ENCODE results near the gene SPI1. TPM values are rescaled to one million over a fixed set of nuclear protein-coding genes. Genes with fewer than 3 reads are reported as not detected.

Gene SPI1
- total and polyA plus RNA-seq, 2 donors (not counting 1 experiment from before 2014, with no cell fraction given), result 98.3 to 119 TPM

DNA sequence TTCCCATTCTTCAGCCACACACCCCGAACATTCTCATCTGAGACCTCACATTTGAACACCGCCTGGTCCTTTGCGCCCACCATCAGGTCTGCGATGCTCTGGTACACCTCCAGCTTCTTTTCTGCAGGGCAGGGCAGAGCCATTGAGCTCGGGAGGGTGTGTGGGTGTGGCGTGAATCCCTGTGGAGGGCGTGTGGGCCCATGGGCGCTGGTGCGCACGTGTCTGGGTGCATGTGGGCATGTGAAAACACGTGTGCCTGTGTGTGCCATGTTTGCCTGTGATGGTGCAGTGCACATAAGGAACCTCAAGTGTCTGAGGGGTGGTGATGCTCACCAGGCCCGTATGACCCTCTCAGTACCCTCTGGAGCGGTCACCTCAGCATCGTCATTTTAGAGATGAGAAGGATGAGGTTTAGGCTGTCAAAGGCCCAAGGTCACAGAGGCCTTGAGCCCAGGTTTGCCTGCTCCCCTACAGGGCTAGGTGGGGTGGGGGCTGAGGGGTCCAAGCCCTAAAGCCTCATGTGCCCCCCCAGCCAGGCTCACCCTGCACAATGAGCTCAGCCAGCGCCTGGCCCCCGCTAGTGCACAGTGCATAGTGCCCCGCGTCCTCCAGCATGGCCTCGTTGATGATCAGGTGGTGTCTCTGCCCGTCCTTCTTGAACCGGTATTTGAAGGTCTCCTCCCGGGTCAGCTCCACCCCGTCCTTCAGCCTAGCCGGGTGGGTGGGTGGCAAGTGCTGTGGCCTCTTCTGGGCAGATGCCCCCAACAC lies 36.1 kb downstream of the SPI1 start:
- Histone ChIP-seq H4K20me1 (ENCODE audit: control insufficient read depth, insufficient read depth, low read length, poor library complexity, severe bottlenecking) (no peaks in the 10 kb centered on the region), H3K27ac (ENCODE audit: low read length in 2 of 2) (no peak overlapping the region), H3K4me2 (replicated peaks; ENCODE audit: low read depth, low read length, poor library complexity, severe bottlenecking) (no peak overlapping the region), H3K4me3 (ENCODE audit: control extremely low read depth in 1 of 5, extremely low read depth in 1 of 5, insufficient read depth in 1 of 5, low read depth in 2 of 5, low read length in 4 of 5) (no peak overlapping the region), H3K4me1 (ENCODE audit: control insufficient read depth in 2 of 2, insufficient read depth in 2 of 2, low read length in 2 of 2) (no peaks in the 10 kb centered on the region), H2AFZ (ENCODE audit: insufficient read depth, low read depth, low read length, poor library complexity, severe bottlenecking) (no peak overlapping the region), H3K79me2 (ENCODE audit: control insufficient read depth, insufficient read depth, low read length) (no peaks in the 10 kb centered on the region), H3K36me3 (replicated peaks in 1 of 2; ENCODE audit: control extremely low read depth in 1 of 2, control insufficient read depth in 1 of 2, extremely low read depth in 1 of 2, insufficient read depth in 2 of 2, low read length in 1 of 2) (no peaks in the 10 kb centered on the region), H3K9me3 (ENCODE audit: control extremely low read depth in 1 of 3, control insufficient read depth in 2 of 3, insufficient read depth in 1 of 3, low read length in 2 of 3) (no peaks in the 10 kb centered on the region), H3K9ac (ENCODE audit: low read length) (no peak overlapping the region), H3K27me3 (replicated peaks in 1 of 4; ENCODE audit: control extremely low read depth in 1 of 4, control insufficient read depth in 3 of 4, insufficient read depth in 4 of 4, low read length in 3 of 4) (no peaks in the 10 kb centered on the region)
- DNase-seq, result no peak
- 93% methylated on average over 21 of the region's 24 CpGs for WGBS (ENCODE audit: insufficient coverage)
- ATAC-seq (ENCODE audit: low read depth), result no peak
- Mint-ChIP-seq H3K27me3 (no peaks in the 10 kb centered on the region), H3K27ac (no peak overlapping the region), H3K4me3 (no peak overlapping the region), H3K9me3 (ENCODE audit: insufficient read depth) (no peaks in the 10 kb centered on the region), H3K4me1 (no peaks in the 10 kb centered on the region)
- TF ChIP-seq EZH2 (IDR thresholded peaks at IDR 0.05; ENCODE audit: borderline replicate concordance, insufficient read depth, low read depth, low read length, poor library complexity, severe bottlenecking), result no peak
- TF ChIP-seq, protein P1, sequence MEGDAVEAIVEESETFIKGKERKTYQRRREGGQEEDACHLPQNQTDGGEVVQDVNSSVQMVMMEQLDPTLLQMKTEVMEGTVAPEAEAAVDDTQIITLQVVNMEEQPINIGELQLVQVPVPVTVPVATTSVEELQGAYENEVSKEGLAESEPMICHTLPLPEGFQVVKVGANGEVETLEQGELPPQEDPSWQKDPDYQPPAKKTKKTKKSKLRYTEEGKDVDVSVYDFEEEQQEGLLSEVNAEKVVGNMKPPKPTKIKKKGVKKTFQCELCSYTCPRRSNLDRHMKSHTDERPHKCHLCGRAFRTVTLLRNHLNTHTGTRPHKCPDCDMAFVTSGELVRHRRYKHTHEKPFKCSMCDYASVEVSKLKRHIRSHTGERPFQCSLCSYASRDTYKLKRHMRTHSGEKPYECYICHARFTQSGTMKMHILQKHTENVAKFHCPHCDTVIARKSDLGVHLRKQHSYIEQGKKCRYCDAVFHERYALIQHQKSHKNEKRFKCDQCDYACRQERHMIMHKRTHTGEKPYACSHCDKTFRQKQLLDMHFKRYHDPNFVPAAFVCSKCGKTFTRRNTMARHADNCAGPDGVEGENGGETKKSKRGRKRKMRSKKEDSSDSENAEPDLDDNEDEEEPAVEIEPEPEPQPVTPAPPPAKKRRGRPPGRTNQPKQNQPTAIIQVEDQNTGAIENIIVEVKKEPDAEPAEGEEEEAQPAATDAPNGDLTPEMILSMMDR (IDR thresholded peaks at IDR 0.05), result no peak
- ChIA-PET CTCF (no interaction called here), POLR2A (no interaction called here)
- intact Hi-C loops (cut with micrococcal nuclease), result no loop called here

DNA sequence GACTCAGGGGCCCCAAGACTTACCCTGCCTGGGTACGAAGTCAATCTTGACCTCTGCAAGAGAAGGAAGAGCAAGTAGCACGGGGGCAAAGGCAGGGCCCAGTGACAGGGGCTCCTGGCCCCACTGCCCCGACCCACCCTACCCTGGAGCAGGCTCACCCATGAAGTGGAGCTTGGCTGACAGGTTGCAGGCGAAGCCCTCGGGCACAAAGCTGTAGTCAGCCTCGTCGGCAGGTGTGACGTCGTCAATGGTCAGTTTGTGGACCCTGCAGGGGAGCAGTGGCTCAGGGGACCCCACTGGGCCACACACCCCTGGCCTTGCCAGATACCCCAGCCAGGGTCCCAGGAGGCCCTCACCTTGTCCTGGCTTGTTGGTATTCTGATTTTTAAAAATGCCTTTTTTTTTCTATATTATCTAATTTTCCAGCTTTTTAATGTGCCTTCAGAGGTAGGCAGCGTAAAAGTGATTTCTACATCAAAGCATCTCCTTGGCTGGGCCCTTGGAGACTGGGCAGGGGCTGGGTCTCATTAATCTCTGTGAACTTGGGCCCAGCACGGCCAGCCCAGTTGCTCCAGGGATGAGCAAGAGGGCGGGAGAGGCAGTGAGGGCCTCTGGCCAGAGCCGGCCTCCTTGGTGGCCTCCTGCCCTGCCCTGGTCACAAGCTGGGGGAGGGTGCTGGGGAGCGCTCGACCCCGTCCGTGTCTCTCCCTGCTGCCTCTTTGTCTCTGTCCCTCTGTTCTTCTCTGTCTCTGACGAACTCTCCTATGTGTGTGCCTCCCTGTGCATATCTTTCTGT lies 37.2 kb downstream of the SPI1 start:
- H2AFZ ChIP-seq (ENCODE audit: insufficient read depth, low read depth, low read length, poor library complexity, severe bottlenecking), result no peak overlapping the region
- H4K20me1 ChIP-seq (ENCODE audit: control insufficient read depth, insufficient read depth, low read length, poor library complexity, severe bottlenecking), result no peaks in the 10 kb centered on the region
- CTCF ChIA-PET, result interaction anchor here (0.8 kb wide), 1 partner anchor 10 kb away, joined by 3 read pairs; no protein-coding TSS in a partner anchor

More for the DNA sequence above, 37.2 kb downstream of the SPI1 start:
- no peaks in the 10 kb centered on the region for H3K36me3 ChIP-seq (replicated peaks in 1 of 2; ENCODE audit: control extremely low read depth in 1 of 2, control insufficient read depth in 1 of 2, extremely low read depth in 1 of 2, insufficient read depth in 2 of 2, low read length in 1 of 2)
- H3K79me2 ChIP-seq (ENCODE audit: control insufficient read depth, insufficient read depth, low read length), result no peaks in the 10 kb centered on the region
- no peak overlapping the region for H3K4me3 ChIP-seq (ENCODE audit: control extremely low read depth in 1 of 5, extremely low read depth in 1 of 5, insufficient read depth in 1 of 5, low read depth in 2 of 5, low read length in 4 of 5)
- H3K4me2 ChIP-seq (replicated peaks; ENCODE audit: low read depth, low read length, poor library complexity, severe bottlenecking), result no peak overlapping the region
- Mint-ChIP-seq H3K4me1 (no peaks in the 10 kb centered on the region), H3K27ac (no peak overlapping the region), H3K9me3 (ENCODE audit: insufficient read depth) (no peaks in the 10 kb centered on the region), H3K27me3 (no peaks in the 10 kb centered on the region), H3K4me3 (no peak overlapping the region)
- no peaks in the 10 kb centered on the region for H3K4me1 ChIP-seq (ENCODE audit: control insufficient read depth in 2 of 2, insufficient read depth in 2 of 2, low read length in 2 of 2)
- no peak overlapping the region for H3K27ac ChIP-seq (ENCODE audit: low read length in 2 of 2)
- POLR2A ChIA-PET, result no interaction called here
- intact Hi-C loops (cut with micrococcal nuclease), result no loop called here
- DNase-seq, result no peak
- H3K9ac ChIP-seq (ENCODE audit: low read length), result no peak overlapping the region
- ATAC-seq (ENCODE audit: low read depth), result no peak
- H3K27me3 ChIP-seq (replicated peaks in 1 of 4; ENCODE audit: control extremely low read depth in 1 of 4, control insufficient read depth in 3 of 4, insufficient read depth in 4 of 4, low read length in 3 of 4), result no peaks in the 10 kb centered on the region
- no peak for TF ChIP-seq EZH2 (IDR thresholded peaks at IDR 0.05; ENCODE audit: borderline replicate concordance, insufficient read depth, low read depth, low read length, poor library complexity, severe bottlenecking)
- TF ChIP-seq, protein P1 (IDR thresholded peaks at IDR 0.05), result no peak
- H3K9me3 ChIP-seq (ENCODE audit: control extremely low read depth in 1 of 3, control insufficient read depth in 2 of 3, insufficient read depth in 1 of 3, low read length in 2 of 3), result no peaks in the 10 kb centered on the region
- WGBS (ENCODE audit: insufficient coverage), result 91% methylated on average over 17 of the region's 18 CpGs

Measured in B cell (primary cell).